HG03060 (cell line): ENCODE data around the gene CRELD2.
"Not testable (repeated sequence)": the region's sequence is repeated elsewhere in the genome, so short reads cannot be mapped to it uniquely, and the experiment has no call there.

Experiments
- ATAC-seq: cut with Tn5 transposase; IDR thresholded peaks from one replicate; pipeline ENCODE4 v1.9.1; 2021; ENCODE audit warnings: low read depth, moderate number of reproducible peaks; ENCODE audit not compliant: unreplicated experiment

CRELD2 gene

GRCh38 chr22:49943405-49943765 is 25.0 kb downstream of the CRELD2 start:
- no peak for ATAC-seq

GRCh38 chr22:49943771-49944398 is 25.5 kb downstream of the CRELD2 start:
- ATAC-seq: no peak

DNA sequence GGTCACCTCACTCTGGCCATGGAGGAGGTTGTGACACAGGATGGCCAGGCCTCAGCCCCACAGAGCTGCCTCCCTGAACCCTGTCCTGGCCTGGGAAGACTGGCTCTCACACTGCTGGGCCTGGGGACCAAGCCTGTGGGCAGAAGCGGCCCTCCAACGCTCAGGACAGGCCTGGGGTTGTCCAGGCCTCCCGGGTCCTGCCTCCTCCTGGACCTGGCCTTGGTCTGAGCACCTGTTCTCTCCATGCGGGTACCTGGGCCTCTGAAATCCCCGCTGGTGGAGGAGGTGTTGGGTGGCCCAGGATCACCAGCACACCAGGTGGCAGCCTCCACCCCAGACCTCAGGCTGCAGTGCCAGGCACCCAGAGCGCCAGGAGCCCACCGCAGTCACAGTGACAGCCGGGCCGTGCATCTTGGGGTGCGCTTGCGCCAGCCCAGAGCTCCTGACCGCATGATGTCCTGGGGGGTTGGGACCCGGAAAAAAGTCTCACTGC is 26.0 kb downstream of the CRELD2 start:
- no peak for ATAC-seq

GRCh38 chr22:49945042-49945794 is 26.8 kb downstream of the CRELD2 start:
- ATAC-seq: not testable (repeated sequence)

GRCh38 chr22:49946612-49947295 is 28.3 kb downstream of the CRELD2 start:
- no peak for ATAC-seq

DNA sequence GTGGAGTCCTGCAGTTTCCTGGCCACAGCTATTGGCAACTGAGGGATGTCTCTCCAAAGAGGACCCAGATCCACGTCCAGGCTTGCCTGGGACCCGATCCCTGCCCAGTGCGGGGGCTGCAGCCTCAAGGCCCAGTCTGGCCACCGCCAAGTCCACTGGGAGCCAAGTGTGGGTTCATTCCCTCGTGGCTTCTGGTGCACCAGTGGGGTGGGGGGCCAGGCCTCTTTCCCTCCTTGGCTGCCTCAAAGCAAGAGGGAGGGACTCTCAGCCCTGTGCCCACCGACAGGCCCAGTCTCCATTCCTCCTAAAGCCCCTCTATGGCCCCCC is 28.8 kb downstream of the CRELD2 start:
- ATAC-seq: no peak

- no peak for ATAC-seq
Measured at GRCh38 chr22:49948116-49948957, 29.9 kb downstream of the CRELD2 start.

GRCh38 chr22:49948958-49949913 is 30.8 kb downstream of the CRELD2 start:
- ATAC-seq: no peak

DNA sequence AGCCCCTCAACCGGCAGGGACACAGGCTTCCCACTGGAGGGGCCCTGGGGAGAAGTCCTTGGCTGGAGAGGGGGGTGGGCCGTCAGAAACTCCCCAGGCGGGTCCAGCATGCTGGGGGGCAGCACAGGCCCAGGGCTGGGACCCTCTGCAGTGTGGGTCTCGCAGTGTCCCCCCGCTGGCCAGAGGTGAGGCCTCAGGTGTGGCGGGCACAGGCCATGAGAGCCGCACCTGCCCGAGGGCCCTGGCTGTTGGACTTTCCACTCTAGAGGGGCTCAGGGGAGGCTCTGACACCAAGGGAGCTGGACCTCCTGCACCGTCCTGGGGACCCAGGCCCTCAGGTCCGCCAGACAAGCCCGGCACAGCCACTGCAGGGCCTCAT is 31.5 kb downstream of the CRELD2 start:
- ATAC-seq: no peak

- no peak for ATAC-seq
Measured at GRCh38 chr22:49950396-49950994, 32.1 kb downstream of the CRELD2 start.

DNA sequence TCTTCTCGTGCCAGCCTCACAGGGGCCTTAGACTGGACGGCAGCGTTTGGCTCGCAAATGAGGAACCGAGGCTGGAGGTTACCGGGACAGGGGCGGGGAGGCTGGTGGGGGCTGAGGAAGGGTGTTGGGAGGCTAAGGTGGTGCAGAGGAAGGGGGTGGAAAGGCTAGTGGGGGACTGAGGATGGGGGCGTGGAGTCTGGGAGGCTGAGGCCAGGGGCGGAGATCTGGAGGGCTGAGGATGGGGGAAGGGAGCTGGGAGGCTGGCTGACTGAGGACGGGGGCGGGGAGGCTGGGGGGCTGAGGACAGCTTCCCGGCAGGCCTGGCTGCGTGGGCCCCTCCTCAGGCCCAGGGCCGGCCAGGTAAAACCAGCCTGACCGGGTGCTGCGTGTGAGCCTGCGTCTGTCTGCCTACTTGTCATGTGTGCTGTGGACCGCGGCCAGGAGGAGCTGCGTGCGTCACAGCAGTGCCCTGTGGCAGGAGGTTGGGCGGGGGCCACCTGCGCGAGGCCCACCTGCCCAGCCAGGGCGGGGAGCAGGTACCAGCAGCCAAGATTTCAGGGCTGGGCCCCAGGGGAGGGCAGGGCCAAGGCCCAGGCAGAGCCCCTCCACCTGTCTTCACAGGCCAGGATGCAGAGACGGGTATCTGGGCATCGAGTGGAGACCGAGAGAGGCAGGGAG is 32.7 kb downstream of the CRELD2 start:
- ATAC-seq: no peak

- no peak for ATAC-seq
Measured at GRCh38 chr22:49951678-49951985, 33.2 kb downstream of the CRELD2 start.

GRCh38 chr22:49951986-49952896 is 33.8 kb downstream of the CRELD2 start:
- ATAC-seq: no peak

DNA sequence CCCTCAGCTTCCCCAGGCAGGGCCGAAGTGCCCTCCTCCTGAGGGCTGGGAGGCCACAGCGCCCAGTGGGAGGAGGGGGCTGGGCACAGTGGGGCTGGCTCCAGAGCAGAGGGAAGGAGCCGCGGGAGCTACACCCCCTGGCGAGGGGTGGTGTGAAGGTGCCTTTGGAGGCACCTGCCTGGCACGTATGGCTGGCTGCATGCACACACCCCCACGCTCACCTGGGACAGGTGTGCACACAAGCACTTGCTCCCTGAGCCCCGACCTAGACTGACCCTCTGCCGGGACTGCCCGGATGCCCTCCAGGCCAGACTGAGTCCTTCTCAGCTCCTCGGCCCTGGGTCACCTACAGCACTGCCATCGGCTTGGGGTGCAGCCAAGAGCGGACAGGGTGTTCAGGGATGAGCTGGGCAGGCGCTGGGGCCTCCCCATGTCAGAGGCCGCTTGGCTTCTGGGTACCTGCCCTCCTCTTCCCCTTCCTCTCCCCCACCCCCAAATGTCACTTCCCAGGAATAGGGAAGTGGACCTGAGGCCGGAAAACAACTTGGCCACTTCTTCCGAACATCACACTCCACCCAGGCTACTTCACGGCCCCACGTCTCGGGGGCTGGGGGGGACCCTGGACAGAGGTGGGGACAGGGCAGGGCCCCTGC is 34.7 kb downstream of the CRELD2 start:
- no peak for ATAC-seq

DNA sequence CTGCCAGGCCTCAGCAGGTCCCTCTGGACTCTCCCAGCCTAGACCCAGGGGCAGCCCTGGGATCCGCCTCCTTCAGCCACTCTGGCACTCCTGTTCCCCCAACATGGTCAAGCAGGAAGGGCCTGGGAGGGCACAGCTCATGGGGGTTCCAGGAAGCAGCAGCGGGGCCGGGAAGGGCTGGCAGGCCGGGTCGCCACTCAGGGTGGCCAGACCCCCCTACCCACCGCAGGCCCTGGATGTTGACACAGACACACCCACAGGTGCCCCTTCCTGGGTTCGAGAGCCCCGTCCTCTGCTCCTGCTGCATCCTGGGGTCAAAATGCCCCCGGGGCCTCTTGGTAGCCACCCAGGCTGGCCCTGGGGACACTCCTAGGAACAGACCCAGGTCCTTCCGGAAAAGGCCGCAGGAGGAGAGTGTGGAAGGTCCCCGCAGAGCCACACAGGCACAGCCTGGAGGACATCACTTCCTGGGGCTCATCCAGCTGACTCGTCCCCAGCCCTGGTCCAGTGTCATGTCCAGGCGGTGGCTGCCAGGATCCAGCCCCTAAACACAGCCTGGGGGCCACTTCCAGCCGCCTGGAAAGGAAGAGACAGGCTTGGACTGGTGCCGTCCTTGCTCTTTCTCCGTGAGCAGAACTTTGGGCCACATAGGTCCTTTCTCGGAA is 35.4 kb downstream of the CRELD2 start:
- ATAC-seq: no peak

- no peak for ATAC-seq
Measured at GRCh38 chr22:49954354-49954753, 35.9 kb downstream of the CRELD2 start.

GRCh38 chr22:49954991-49955580 is 36.7 kb downstream of the CRELD2 start:
- no peak for ATAC-seq
